VCaP (cell line): ENCODE measurements around the gene STAC.

Experiments
- H3K27ac ChIP-seq: fragments of 450-650 bp; 2 replicates; pipeline ENCODE4 v1.5.1; 2017
- CTCF ChIP-seq: fragments of 450-650 bp; conservative IDR thresholded peaks from 2 replicates; pipeline ENCODE4 v1.5.1; 2017; ENCODE audit warnings: mild to moderate bottlenecking, moderate library complexity

The STAC gene

DNA sequence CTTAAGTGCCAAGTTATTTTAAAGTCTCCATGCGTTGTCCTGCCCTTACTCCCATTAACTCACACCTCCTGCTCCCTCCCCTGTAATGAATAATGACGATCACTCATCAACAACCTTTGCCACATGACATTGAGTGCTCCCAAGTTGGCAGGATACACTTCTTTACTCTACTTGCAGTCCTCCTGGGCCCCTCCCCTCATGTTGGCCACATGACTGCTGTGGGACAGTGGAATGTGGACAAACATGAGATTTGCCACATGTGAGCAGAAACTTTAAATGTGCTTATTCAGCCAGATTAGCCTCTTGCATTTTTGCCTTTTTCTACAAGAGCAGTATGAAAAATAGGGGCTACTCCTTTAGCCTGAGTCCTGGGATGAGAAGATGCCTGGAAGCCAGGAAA is 216.1 kb downstream of the STAC start:
- TF ChIP-seq CTCF: no peak
- H3K27ac ChIP-seq: no peak overlapping the region

- H3K27ac ChIP-seq: no peak overlapping the region
- no peak for TF ChIP-seq CTCF
Observed at GRCh38 chr3:36597422-36597821, 217.1 kb downstream of the STAC start.
